OCI-LY3 (cell line): Measurements from ENCODE around the gene CHCHD10.

ENCODE experiments used
- H2AFZ ChIP-seq: fragments of 200-600, 300-600 bp; shearing (Covaris generic); 2 replicates; pipeline ENCODE4 v1.6.0; 2014; ENCODE audit warnings: antibody characterized with exemption, low read depth, low read length
- H3K27ac ChIP-seq: fragments of 200-600, 300-600 bp; sonication (generic); 2 replicates; pipeline ENCODE4 v1.5.1; 2014; ENCODE audit warnings: mild to moderate bottlenecking, low read length, moderate library complexity, mixed read lengths
- H3K27me3 ChIP-seq: fragments of 200-600, 300-600 bp; sonication (generic); 2 replicates; pipeline ENCODE4 v1.6.1; 2014; ENCODE audit warnings: low read depth, low read length, mixed read lengths
- H3K36me3 ChIP-seq: fragments of 200-600, 300-600 bp; sonication (generic); replicated peaks from 2 replicates; pipeline ENCODE3; 2014; ENCODE audit warnings: low read depth, low read length, mixed read lengths
- H3K4me1 ChIP-seq: fragments of 300-600, 200-600 bp; sonication (generic); 2 replicates; pipeline ENCODE4 v1.6.1; 2014; ENCODE audit warnings: low read length, mixed read lengths
- H3K4me2 ChIP-seq: fragments of 200-600, 300-600 bp; sonication (generic); 2 replicates; pipeline ENCODE4 v1.6.1; 2014; ENCODE audit warnings: low read length, mixed read lengths
- H3K4me3 ChIP-seq: fragments of 300-600, 200-600 bp; sonication (generic); 2 replicates; pipeline ENCODE4 v1.5.1; 2014; ENCODE audit warnings: antibody characterized with exemption, mild to moderate bottlenecking, low read length, moderate library complexity
- H3K79me2 ChIP-seq: fragments of 300-600, 200-600 bp; shearing (Covaris generic); 2 replicates; pipeline ENCODE4 v1.6.1; 2014; ENCODE audit warnings: mild to moderate bottlenecking, low read length, mixed read lengths
- H3K9ac ChIP-seq: fragments of 300-600, 200-600 bp; shearing (Covaris generic); 2 replicates; pipeline ENCODE4 v1.6.0; 2014; ENCODE audit warnings: mild to moderate bottlenecking, low read length, moderate library complexity
- H3K9me3 ChIP-seq: fragments of 200-600, 300-600 bp; shearing (Covaris generic); 2 replicates; pipeline ENCODE4 v1.6.1; 2014; ENCODE audit warnings: low read length, mixed read lengths; ENCODE audit not compliant: insufficient read depth
- H4K20me1 ChIP-seq: fragments of 200-600, 300-600 bp; sonication (generic); 2 replicates; pipeline ENCODE4 v1.6.1; 2016; ENCODE audit warnings: low read length, mixed read lengths; ENCODE audit not compliant: insufficient read depth
- CTCF ChIP-seq: fragments of 200-600, 300-600 bp; sonication (generic); IDR thresholded peaks from 2 replicates; pipeline ENCODE4 v1.5.1; 2014; ENCODE audit warnings: antibody characterized with exemption, low read length, low read depth
- EZH2phosphoT487 ChIP-seq: fragments of 200-600 bp; shearing (Covaris generic); IDR thresholded peaks from 2 replicates; pipeline ENCODE4 v1.6.1; 2018; ENCODE audit warnings: antibody characterized with exemption, mixed run types, low read depth

Gene CHCHD10

DNA sequence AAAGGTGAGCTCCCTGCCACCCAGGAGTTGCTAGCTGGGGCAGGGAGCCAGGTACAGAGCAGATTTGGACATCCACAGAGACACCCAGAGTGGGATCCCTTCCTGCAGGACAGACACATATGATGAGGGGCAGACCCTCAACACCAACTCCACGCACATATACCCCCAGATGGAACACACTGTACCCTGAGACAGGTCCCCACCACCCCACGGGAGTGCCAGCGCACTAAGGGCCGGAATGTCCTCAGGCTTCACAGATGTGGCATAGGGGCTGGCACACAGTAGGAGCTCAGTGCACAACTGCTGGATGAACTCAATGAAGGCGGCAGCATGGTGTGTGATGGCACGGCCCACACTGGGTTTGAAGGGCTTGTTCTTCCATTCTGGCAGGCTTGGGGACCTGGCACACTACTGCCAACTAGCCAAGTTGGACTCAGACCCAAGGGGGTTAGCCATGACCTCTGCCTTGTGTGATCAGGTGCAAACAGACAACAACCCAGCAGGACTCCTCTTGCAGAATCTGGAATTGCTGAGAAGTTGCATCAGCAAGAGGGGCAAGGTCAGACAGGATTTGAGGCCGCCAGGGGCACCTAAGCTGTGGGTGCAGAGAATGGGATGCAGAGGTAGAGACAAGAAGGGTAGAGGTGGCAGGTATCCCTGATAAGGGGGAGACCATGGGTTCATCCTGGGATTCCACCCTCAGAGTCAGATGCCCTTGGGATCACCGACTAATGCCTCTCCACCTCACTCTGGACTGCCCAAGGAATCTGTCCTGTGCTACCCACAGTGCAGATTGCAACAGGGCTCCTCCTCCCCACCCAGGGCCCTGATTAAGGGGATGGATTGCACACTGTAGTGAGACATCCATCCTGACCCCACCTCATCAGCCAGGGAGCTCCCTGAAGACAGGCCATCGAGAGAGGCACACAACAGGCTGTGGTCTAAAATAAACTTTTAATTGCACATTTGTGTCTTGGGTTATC is 2.6 kb downstream of the CHCHD10 start:
- Histone ChIP-seq H3K9ac (no peak overlapping the region), H3K79me2 (peaks cover 27% of the 10 kb centered on the region), H4K20me1 (peaks cover 12% of the 10 kb centered on the region), H2AFZ (no peak overlapping the region), H3K4me3 (no peak overlapping the region), H3K27ac (no peak overlapping the region), H3K36me3 (peaks cover 27% of the 10 kb centered on the region), H3K9me3 (no peaks in the 10 kb centered on the region), H3K4me2 (no peak overlapping the region), H3K4me1 (peaks cover 23% of the 10 kb centered on the region), H3K27me3 (no peaks in the 10 kb centered on the region)
- TF ChIP-seq CTCF = no peak
- TF ChIP-seq EZH2phosphoT487 = no peak

DNA sequence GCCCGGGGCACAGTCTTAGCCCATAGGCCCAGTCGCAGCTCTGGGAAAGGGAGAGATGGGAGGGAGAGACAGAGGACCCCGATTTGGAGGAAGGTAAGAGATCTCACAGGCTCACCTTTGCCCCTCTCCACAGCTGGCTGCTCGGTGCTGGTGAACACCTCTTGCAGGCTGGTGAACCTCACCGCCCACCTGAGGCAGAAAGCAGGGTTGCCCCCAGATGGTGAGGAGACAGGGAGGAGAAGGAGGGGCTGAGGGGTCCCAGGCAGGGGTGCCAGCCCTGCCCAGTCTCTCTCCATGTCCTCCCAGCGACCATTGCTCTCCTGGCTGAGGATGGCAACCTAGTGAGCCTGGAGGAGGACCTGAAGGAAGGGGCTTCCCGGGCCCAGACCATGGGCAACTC is 3.8 kb downstream of the CHCHD10 start:
- no peak for TF ChIP-seq CTCF
- TF ChIP-seq EZH2phosphoT487 = no peak
- no peak overlapping the region for H3K9ac ChIP-seq
- no peak overlapping the region for H3K4me2 ChIP-seq

GRCh38 chr22:23763579-23763945 is 4.2 kb downstream of the CHCHD10 start:
- H3K9me3 ChIP-seq = no peaks in the 10 kb centered on the region
- H3K4me3 ChIP-seq = no peak overlapping the region
- H3K4me2 ChIP-seq = no peak overlapping the region
- H3K27me3 ChIP-seq = no peaks in the 10 kb centered on the region
- no peak overlapping the region for H3K27ac ChIP-seq
- peaks cover 12% of the 10 kb centered on the region for H4K20me1 ChIP-seq
- peaks cover 9% of the 10 kb centered on the region for H3K4me1 ChIP-seq
- TF ChIP-seq CTCF (no peak), EZH2phosphoT487 (no peak)
- peaks cover 27% of the 10 kb centered on the region for H3K36me3 ChIP-seq
- peaks cover 27% of the 10 kb centered on the region for H3K79me2 ChIP-seq
- H3K9ac ChIP-seq = no peak overlapping the region
- H2AFZ ChIP-seq = no peak overlapping the region

More for the DNA sequence above, 3.8 kb downstream of the CHCHD10 start:
- H3K36me3 ChIP-seq = peaks cover 27% of the 10 kb centered on the region
- H3K4me1 ChIP-seq = peaks cover 13% of the 10 kb centered on the region
- H3K9me3 ChIP-seq = no peaks in the 10 kb centered on the region
- H3K4me3 ChIP-seq = no peak overlapping the region
- H3K27ac ChIP-seq = no peak overlapping the region
- H3K79me2 ChIP-seq = peaks cover 27% of the 10 kb centered on the region
- peaks cover 12% of the 10 kb centered on the region for H4K20me1 ChIP-seq
- H2AFZ ChIP-seq = no peak overlapping the region
- H3K27me3 ChIP-seq = no peaks in the 10 kb centered on the region

GRCh38 chr22:23762842-23763578 is 4.8 kb downstream of the CHCHD10 start, which contains the start of gene C22orf15:
Gene C22orf15, plus strand, starts transcription at chr22:23762990. Its CDS starts 317 bp downstream, at chr22:23763307.
- H3K27me3 ChIP-seq = no peaks in the 10 kb centered on the region
- H2AFZ ChIP-seq = no peak within 1 kb of the TSS
- H3K27ac ChIP-seq = no peak within 1 kb of the TSS
- no peaks in the 10 kb centered on the region for H3K9me3 ChIP-seq
- no peak within 1 kb of the TSS for H3K4me3 ChIP-seq
- TF ChIP-seq EZH2phosphoT487 = no peak
- TF ChIP-seq CTCF = no peak
- H4K20me1 ChIP-seq = peaks cover 12% of the 10 kb centered on the region
- peaks cover 25% of the 10 kb centered on the region for H3K79me2 ChIP-seq
- no peak within 1 kb of the TSS for H3K4me2 ChIP-seq
- peaks cover 27% of the 10 kb centered on the region for H3K36me3 ChIP-seq
- H3K4me1 ChIP-seq = peaks cover 4% of the 10 kb centered on the region
- H3K9ac ChIP-seq = no peak within 1 kb of the TSS
